Posterior cingulate gyrus (tissue), 11 donors: ENCODE data around the gene AFF2.
A peak's percentile ranks its signal among the peaks of the same experiment; 100 is the strongest.
"Not testable (repeated sequence)": the region's sequence is repeated elsewhere in the genome, so short reads cannot be mapped to it uniquely, and the experiment has no call there.

Experiments used
- DNase-seq, 10 donors: peaks; one replicate each; pipeline versions ENCODE4 v3.0.0 to v3.0.0-alpha.2; 2020 to 2021; ENCODE audit warnings: mixed read lengths in 3 of 10
- intact Hi-C: fragments of 100-400 bp; cut with DNase I; formaldehyde crosslinking; loops from one replicate; pipeline ENCODE4 v1.15.1; 2023

Gene AFF2

GRCh38 chrX:148629434-148629833, 129.0 kb downstream of the AFF2 start:
- DNase-seq, result peak in 9 of 10 donors; percentile 10 to 87 (median 28)
- intact Hi-C loops, result no loop called here

- DNase-seq, result peak in 1 of 10 donors; percentile 65
Measured at GRCh38 chrX:148632444-148632843, 132.0 kb downstream of the AFF2 start.

GRCh38 chrX:148633218-148633908, 132.9 kb downstream of the AFF2 start:
- no peak for DNase-seq
- intact Hi-C loops, result no loop called here

More at GRCh38 chrX:148632444-148632843, 132.0 kb downstream of the AFF2 start:
- intact Hi-C loops, result no loop called here

- intact Hi-C loops, result no loop called here
- DNase-seq, result no peak
Measured at GRCh38 chrX:148634591-148634990, 134.2 kb downstream of the AFF2 start.

GRCh38 chrX:148643460-148643859, 143.0 kb downstream of the AFF2 start:
- intact Hi-C loops, result no loop called here

GRCh38 chrX:148647651-148648050, 147.2 kb downstream of the AFF2 start:
- intact Hi-C loops, result no loop called here
- DNase-seq, result no peak

More at GRCh38 chrX:148643460-148643859, 143.0 kb downstream of the AFF2 start:
- no peak for DNase-seq

GRCh38 chrX:148649145-148649795, 148.9 kb downstream of the AFF2 start:
- intact Hi-C loops, result no loop called here
- no peak for DNase-seq

- intact Hi-C loops, result no loop called here
- DNase-seq, result no peak
Measured at GRCh38 chrX:148658115-148658730, 157.8 kb downstream of the AFF2 start.

GRCh38 chrX:148659481-148659880, 159.1 kb downstream of the AFF2 start:
- intact Hi-C loops, result no loop called here
- no peak for DNase-seq

GRCh38 chrX:148661035-148661434, 160.6 kb downstream of the AFF2 start:
- intact Hi-C loops, result no loop called here
- no peak for DNase-seq

GRCh38 chrX:148662014-148662413, 161.6 kb downstream of the AFF2 start:
- intact Hi-C loops, result no loop called here
- DNase-seq, result no peak

GRCh38 chrX:148664171-148664570, 163.8 kb downstream of the AFF2 start:
- no peak for DNase-seq
- intact Hi-C loops, result no loop called here

- DNase-seq, result no peak
- intact Hi-C loops, result no loop called here
Measured at GRCh38 chrX:148664995-148665394, 164.6 kb downstream of the AFF2 start.

- intact Hi-C loops, DNase-seq: not testable (repeated sequence)
Measured at GRCh38 chrX:148669175-148669574, 168.8 kb downstream of the AFF2 start.

GRCh38 chrX:148670277-148670676, 169.9 kb downstream of the AFF2 start:
- intact Hi-C loops, result no loop called here
- DNase-seq, result no peak

- DNase-seq, result no peak
- intact Hi-C loops, result no loop called here
Measured at GRCh38 chrX:148672517-148672916, 172.1 kb downstream of the AFF2 start.

GRCh38 chrX:148681605-148682004, 181.2 kb downstream of the AFF2 start:
- no peak for DNase-seq
- intact Hi-C loops, result no loop called here

- no peak for DNase-seq
- intact Hi-C loops, result no loop called here
Measured at GRCh38 chrX:148682206-148682605, 181.8 kb downstream of the AFF2 start.

- intact Hi-C loops, result no loop called here
- no peak for DNase-seq
Measured at GRCh38 chrX:148691456-148691855, 191.0 kb downstream of the AFF2 start.

GRCh38 chrX:148695255-148695654, 194.8 kb downstream of the AFF2 start:
- intact Hi-C loops, result no loop called here
- DNase-seq, result no peak

GRCh38 chrX:148698221-148698620, 197.8 kb downstream of the AFF2 start:
- no peak for DNase-seq
- intact Hi-C loops, result no loop called here

GRCh38 chrX:148700021-148700420, 199.6 kb downstream of the AFF2 start:
- DNase-seq, result no peak
- intact Hi-C loops, result no loop called here
